Left colon (tissue), 2 donors: Measurements from ENCODE around the gene FAM163A. TPM values are rescaled to one million over a fixed set of nuclear protein-coding genes. Genes with fewer than 3 reads are reported as not detected.

Source experiments
- total RNA-seq, 2 donors: library from RNA; stranded (reverse); fragmentation: NEBNext Ultra II Directional; extraction: Animal tissue kit (Norgen Biotek cat#: 25700); gene quantifications; one replicate each; pipeline ENCODE4 v1.2.1, GENCODE V29; 2021
- donor health status: DM: no; HTN: no; CAD: no.
- donor health status: DM: yes; HTN: yes; CAD: no.

FAM163A gene
- total RNA-seq, 2 donors from 2014 or later, result 0.15 to 0.61 TPM

Other genes with a start within 250 kb of the FAM163A start
- under 1 TPM in 1 of 2 donors, not detected in 1; 0.20 TPM for gene NPHS2, start 167.3 kb upstream of the FAM163A start, total RNA-seq
- 1 to 10 TPM in 1 of 2 donors, under 1 TPM in 1; 0.92 to 1.9 TPM for gene TDRD5, start 151.5 kb upstream of the FAM163A start, total RNA-seq
- 10 to 100 TPM; 65.0 to 87.8 TPM for gene TOR1AIP2, start 134.5 kb downstream of the FAM163A start, total RNA-seq
- 10 to 100 TPM; 22.9 to 32.7 TPM for gene TOR1AIP1, start 139.0 kb downstream of the FAM163A start, total RNA-seq
- 10 to 100 TPM; 47.7 to 49.7 TPM for gene CEP350, start 211.5 kb downstream of the FAM163A start, total RNA-seq